Measurements from ENCODE around the gene LAMA2.
"Not testable (repeated sequence)": the region's sequence is repeated elsewhere in the genome, so short reads cannot be mapped to it uniquely, and the experiment has no call there.

LAMA2 gene

GRCh38 chr6:129133770-129134192, 250.8 kb downstream of the LAMA2 start:
- H3K4me3 ChIP-seq (ENCODE audit: low read depth in 1 of 2, low read length in 2 of 2) = no peak overlapping the region
- no peak overlapping the region for H3K9ac ChIP-seq (ENCODE audit: low read length)
- no peaks in the 10 kb centered on the region for H3K36me3 ChIP-seq (ENCODE audit: insufficient read depth, low read length)
- H3K9me3 ChIP-seq (ENCODE audit: low read length) = no peaks in the 10 kb centered on the region
- H3K4me1 ChIP-seq (ENCODE audit: insufficient read depth, low read length) = peaks cover 4% of the 10 kb centered on the region
- H3K27me3 ChIP-seq (ENCODE audit: control insufficient read depth in 1 of 2, insufficient read depth in 2 of 2, low read length in 2 of 2) = no peaks in the 10 kb centered on the region
- H3K27ac ChIP-seq (ENCODE audit: low read depth, low read length) = peak overlapping the region; percentile 24

- H3K9me3 ChIP-seq (ENCODE audit: low read length) = no peaks in the 10 kb centered on the region
- no peak overlapping the region for H3K4me3 ChIP-seq (ENCODE audit: low read depth in 1 of 2, low read length in 2 of 2)
- no peaks in the 10 kb centered on the region for H3K27me3 ChIP-seq (ENCODE audit: control insufficient read depth in 1 of 2, insufficient read depth in 2 of 2, low read length in 2 of 2)
- H3K9ac ChIP-seq (ENCODE audit: low read length) = no peak overlapping the region
- H3K36me3 ChIP-seq (ENCODE audit: insufficient read depth, low read length) = no peaks in the 10 kb centered on the region
- peak overlapping the region; percentile 24 for H3K27ac ChIP-seq (ENCODE audit: low read depth, low read length)
- peaks cover 4% of the 10 kb centered on the region for H3K4me1 ChIP-seq (ENCODE audit: insufficient read depth, low read length)
These were observed 251.6 kb downstream of the LAMA2 start for GRCh38 chr6:129134535-129134934.

GRCh38 chr6:129135451-129135850, 252.5 kb downstream of the LAMA2 start:
- Histone ChIP-seq H3K4me1 (ENCODE audit: insufficient read depth, low read length) (peaks cover 4% of the 10 kb centered on the region), H3K9ac (ENCODE audit: low read length) (no peak overlapping the region), H3K4me3 (ENCODE audit: low read depth in 1 of 2, low read length in 2 of 2) (no peak overlapping the region), H3K9me3 (ENCODE audit: low read length) (no peaks in the 10 kb centered on the region), H3K27ac (ENCODE audit: low read depth, low read length) (no peak overlapping the region), H3K27me3 (ENCODE audit: control insufficient read depth in 1 of 2, insufficient read depth in 2 of 2, low read length in 2 of 2) (no peaks in the 10 kb centered on the region), H3K36me3 (ENCODE audit: insufficient read depth, low read length) (no peaks in the 10 kb centered on the region)

- Histone ChIP-seq H3K4me3 (ENCODE audit: low read depth in 1 of 2, low read length in 2 of 2) (no peak overlapping the region), H3K9me3 (ENCODE audit: low read length) (no peaks in the 10 kb centered on the region), H3K27ac (ENCODE audit: low read depth, low read length) (no peak overlapping the region), H3K36me3 (ENCODE audit: insufficient read depth, low read length) (no peaks in the 10 kb centered on the region), H3K4me1 (ENCODE audit: insufficient read depth, low read length) (peaks cover 4% of the 10 kb centered on the region), H3K9ac (ENCODE audit: low read length) (no peak overlapping the region), H3K27me3 (ENCODE audit: control insufficient read depth in 1 of 2, insufficient read depth in 2 of 2, low read length in 2 of 2) (no peaks in the 10 kb centered on the region)
These were observed 253.8 kb downstream of the LAMA2 start for GRCh38 chr6:129136751-129137150.

- peaks cover 4% of the 10 kb centered on the region for H3K4me1 ChIP-seq (ENCODE audit: insufficient read depth, low read length)
These were observed 255.9 kb downstream of the LAMA2 start for GRCh38 chr6:129138739-129139405.

GRCh38 chr6:129140526-129140925, 257.6 kb downstream of the LAMA2 start:
- no peak overlapping the region for H3K9ac ChIP-seq (ENCODE audit: low read length)
- no peak overlapping the region for H3K4me3 ChIP-seq (ENCODE audit: low read depth in 1 of 2, low read length in 2 of 2)
- H3K4me1 ChIP-seq (ENCODE audit: insufficient read depth, low read length) = no peaks in the 10 kb centered on the region
- H3K27me3 ChIP-seq (ENCODE audit: control insufficient read depth in 1 of 2, insufficient read depth in 2 of 2, low read length in 2 of 2) = no peaks in the 10 kb centered on the region
- no peak overlapping the region for H3K27ac ChIP-seq (ENCODE audit: low read depth, low read length)
- no peaks in the 10 kb centered on the region for H3K36me3 ChIP-seq (ENCODE audit: insufficient read depth, low read length)
- no peaks in the 10 kb centered on the region for H3K9me3 ChIP-seq (ENCODE audit: low read length)

More at GRCh38 chr6:129138739-129139405, 255.9 kb downstream of the LAMA2 start:
- no peaks in the 10 kb centered on the region for H3K9me3 ChIP-seq (ENCODE audit: low read length)
- no peak overlapping the region for H3K9ac ChIP-seq (ENCODE audit: low read length)
- no peak overlapping the region for H3K27ac ChIP-seq (ENCODE audit: low read depth, low read length)
- no peak overlapping the region for H3K4me3 ChIP-seq (ENCODE audit: low read depth in 1 of 2, low read length in 2 of 2)
- no peaks in the 10 kb centered on the region for H3K27me3 ChIP-seq (ENCODE audit: control insufficient read depth in 1 of 2, insufficient read depth in 2 of 2, low read length in 2 of 2)
- no peaks in the 10 kb centered on the region for H3K36me3 ChIP-seq (ENCODE audit: insufficient read depth, low read length)

- H3K27ac ChIP-seq (ENCODE audit: low read depth, low read length) = no peak overlapping the region
- no peaks in the 10 kb centered on the region for H3K4me1 ChIP-seq (ENCODE audit: insufficient read depth, low read length)
- no peak overlapping the region for H3K9ac ChIP-seq (ENCODE audit: low read length)
- no peak overlapping the region for H3K4me3 ChIP-seq (ENCODE audit: low read depth in 1 of 2, low read length in 2 of 2)
- no peaks in the 10 kb centered on the region for H3K36me3 ChIP-seq (ENCODE audit: insufficient read depth, low read length)
- no peaks in the 10 kb centered on the region for H3K9me3 ChIP-seq (ENCODE audit: low read length)
- H3K27me3 ChIP-seq (ENCODE audit: control insufficient read depth in 1 of 2, insufficient read depth in 2 of 2, low read length in 2 of 2) = no peaks in the 10 kb centered on the region
These were observed 258.6 kb downstream of the LAMA2 start for GRCh38 chr6:129141499-129141898.

- no peaks in the 10 kb centered on the region for H3K27me3 ChIP-seq (ENCODE audit: control insufficient read depth in 1 of 2, insufficient read depth in 2 of 2, low read length in 2 of 2)
- no peaks in the 10 kb centered on the region for H3K36me3 ChIP-seq (ENCODE audit: insufficient read depth, low read length)
- no peak overlapping the region for H3K27ac ChIP-seq (ENCODE audit: low read depth, low read length)
- H3K4me1 ChIP-seq (ENCODE audit: insufficient read depth, low read length) = no peaks in the 10 kb centered on the region
- no peak overlapping the region for H3K4me3 ChIP-seq (ENCODE audit: low read depth in 1 of 2, low read length in 2 of 2)
- H3K9me3 ChIP-seq (ENCODE audit: low read length) = no peaks in the 10 kb centered on the region
- H3K9ac ChIP-seq (ENCODE audit: low read length) = no peak overlapping the region
These were observed 264.0 kb downstream of the LAMA2 start for GRCh38 chr6:129146902-129147301.

- no peaks in the 10 kb centered on the region for H3K36me3 ChIP-seq (ENCODE audit: insufficient read depth, low read length)
- no peak overlapping the region for H3K4me3 ChIP-seq (ENCODE audit: low read depth in 1 of 2, low read length in 2 of 2)
- H3K27me3 ChIP-seq (ENCODE audit: control insufficient read depth in 1 of 2, insufficient read depth in 2 of 2, low read length in 2 of 2) = no peaks in the 10 kb centered on the region
- no peak overlapping the region for H3K27ac ChIP-seq (ENCODE audit: low read depth, low read length)
- no peak overlapping the region for H3K9ac ChIP-seq (ENCODE audit: low read length)
- no peaks in the 10 kb centered on the region for H3K9me3 ChIP-seq (ENCODE audit: low read length)
- no peaks in the 10 kb centered on the region for H3K4me1 ChIP-seq (ENCODE audit: insufficient read depth, low read length)
These were observed 267.6 kb downstream of the LAMA2 start for GRCh38 chr6:129150507-129150906.

- Histone ChIP-seq H3K27ac (ENCODE audit: low read depth, low read length) (no peak overlapping the region), H3K4me1 (ENCODE audit: insufficient read depth, low read length) (no peaks in the 10 kb centered on the region), H3K4me3 (ENCODE audit: low read depth in 1 of 2, low read length in 2 of 2) (no peak overlapping the region), H3K9ac (ENCODE audit: low read length) (no peak overlapping the region), H3K36me3 (ENCODE audit: insufficient read depth, low read length) (no peaks in the 10 kb centered on the region), H3K9me3 (ENCODE audit: low read length) (no peaks in the 10 kb centered on the region), H3K27me3 (ENCODE audit: control insufficient read depth in 1 of 2, insufficient read depth in 2 of 2, low read length in 2 of 2) (no peaks in the 10 kb centered on the region)
These were observed 270.3 kb downstream of the LAMA2 start for GRCh38 chr6:129153257-129153656.

- not testable (repeated sequence) for H3K9ac ChIP-seq (ENCODE audit: low read length); H3K4me1 ChIP-seq (ENCODE audit: insufficient read depth, low read length); H3K27me3 ChIP-seq (ENCODE audit: control insufficient read depth in 1 of 2, insufficient read depth in 2 of 2, low read length in 2 of 2); H3K36me3 ChIP-seq (ENCODE audit: insufficient read depth, low read length); H3K9me3 ChIP-seq (ENCODE audit: low read length); H3K27ac ChIP-seq (ENCODE audit: low read depth, low read length); H3K4me3 ChIP-seq (ENCODE audit: low read depth in 1 of 2, low read length in 2 of 2)
These were observed 276.3 kb downstream of the LAMA2 start for GRCh38 chr6:129159242-129159641.

- H3K27ac ChIP-seq (ENCODE audit: low read depth, low read length) = no peak overlapping the region
- no peaks in the 10 kb centered on the region for H3K9me3 ChIP-seq (ENCODE audit: low read length)
- no peaks in the 10 kb centered on the region for H3K36me3 ChIP-seq (ENCODE audit: insufficient read depth, low read length)
- no peaks in the 10 kb centered on the region for H3K4me1 ChIP-seq (ENCODE audit: insufficient read depth, low read length)
- no peak overlapping the region for H3K4me3 ChIP-seq (ENCODE audit: low read depth in 1 of 2, low read length in 2 of 2)
- H3K9ac ChIP-seq (ENCODE audit: low read length) = no peak overlapping the region
- no peaks in the 10 kb centered on the region for H3K27me3 ChIP-seq (ENCODE audit: control insufficient read depth in 1 of 2, insufficient read depth in 2 of 2, low read length in 2 of 2)
These were observed 279.7 kb downstream of the LAMA2 start for GRCh38 chr6:129162605-129163004.

Measured in muscle layer of colon (tissue), 2 donors.